GM12891 (cell line): ENCODE results near the gene DPPA5.

Experiments
- POLR2A ChIP-seq: IDR thresholded peaks from 2 replicates; pipeline ENCODE4 v1.6.1; 2011; ENCODE audit warnings: low read depth, low read length, control low read depth
- POLR2AphosphoS5 ChIP-seq: IDR thresholded peaks from 2 replicates; pipeline ENCODE4 v1.6.1; 2011; ENCODE audit warnings: low read depth, low read length, control low read depth
- TAF1 ChIP-seq: IDR thresholded peaks from 2 replicates; pipeline ENCODE4 v1.6.1; 2011; ENCODE audit warnings: low read depth, low read length, control low read depth

- TF ChIP-seq POLR2A (no peak), POLR2AphosphoS5 (no peak), TAF1 (no peak)
Observed at GRCh38 chr6:73400656-73401055, 46.6 kb upstream of the DPPA5 start.
